ENCODE data around the gene KNSTRN.

KNSTRN gene

GRCh38 chr15:40399370-40399769 is 16.8 kb downstream of the KNSTRN start:
- H3K4me1 ChIP-seq (ENCODE audit: control insufficient read depth, insufficient read depth, low read length): no peaks in the 10 kb centered on the region
- 94 to 95% methylated on average over 7 of the region's 7 CpGs for WGBS, 2 experiments
- H3K27me3 ChIP-seq (ENCODE audit: control insufficient read depth, insufficient read depth, low read length, poor library complexity, severe bottlenecking): no peaks in the 10 kb centered on the region

GRCh38 chr15:40405501-40406381 is 23.2 kb downstream of the KNSTRN start, which contains the start of gene IVD:
Gene IVD, plus strand, starts transcription at chr15:40405795. Its CDS starts 33 bp downstream, at chr15:40405828.
- H3K9me3 ChIP-seq (ENCODE audit: control insufficient read depth, low read length): no peaks in the 10 kb centered on the region
- H3K4me1 ChIP-seq (ENCODE audit: control insufficient read depth, insufficient read depth, low read length): peaks cover 10% of the 10 kb centered on the region
- peak within 1 kb of the TSS; percentile 68 for H3K4me3 ChIP-seq (ENCODE audit: insufficient read depth, low read depth, low read length)
- H3K27me3 ChIP-seq (ENCODE audit: control insufficient read depth, insufficient read depth, low read length, poor library complexity, severe bottlenecking): no peaks in the 10 kb centered on the region
- WGBS, 2 experiments: 1% methylated on average over 54 of the region's 54 CpGs
- no peak within 1 kb of the TSS for H3K27ac ChIP-seq (ENCODE audit: insufficient read depth, low read depth, low read length, poor library complexity, severe bottlenecking)
- H3K36me3 ChIP-seq (ENCODE audit: control insufficient read depth, insufficient read depth, low read length): peaks cover 8% of the 10 kb centered on the region

More at GRCh38 chr15:40399370-40399769, 16.8 kb downstream of the KNSTRN start:
- Histone ChIP-seq H3K4me3 (ENCODE audit: insufficient read depth, low read depth, low read length) (no peak overlapping the region), H3K9me3 (ENCODE audit: control insufficient read depth, low read length) (no peaks in the 10 kb centered on the region), H3K36me3 (ENCODE audit: control insufficient read depth, insufficient read depth, low read length) (peaks cover 7% of the 10 kb centered on the region), H3K27ac (ENCODE audit: insufficient read depth, low read depth, low read length, poor library complexity, severe bottlenecking) (no peak overlapping the region)

GRCh38 chr15:40407330-40407990 is 24.9 kb downstream of the KNSTRN start:
- WGBS, 2 experiments: 89 to 93% methylated on average over 8 of the region's 8 CpGs
- no peaks in the 10 kb centered on the region for H3K27me3 ChIP-seq (ENCODE audit: control insufficient read depth, insufficient read depth, low read length, poor library complexity, severe bottlenecking)
- peaks cover 23% of the 10 kb centered on the region for H3K36me3 ChIP-seq (ENCODE audit: control insufficient read depth, insufficient read depth, low read length)
- peaks cover 10% of the 10 kb centered on the region for H3K4me1 ChIP-seq (ENCODE audit: control insufficient read depth, insufficient read depth, low read length)
- H3K4me3 ChIP-seq (ENCODE audit: insufficient read depth, low read depth, low read length): no peak overlapping the region
- H3K27ac ChIP-seq (ENCODE audit: insufficient read depth, low read depth, low read length, poor library complexity, severe bottlenecking): peak overlapping the region; percentile 16
- no peaks in the 10 kb centered on the region for H3K9me3 ChIP-seq (ENCODE audit: control insufficient read depth, low read length)

GRCh38 chr15:40409366-40409765 is 26.8 kb downstream of the KNSTRN start:
- Histone ChIP-seq H3K4me1 (ENCODE audit: control insufficient read depth, insufficient read depth, low read length) (peaks cover 10% of the 10 kb centered on the region), H3K27me3 (ENCODE audit: control insufficient read depth, insufficient read depth, low read length, poor library complexity, severe bottlenecking) (no peaks in the 10 kb centered on the region), H3K36me3 (ENCODE audit: control insufficient read depth, insufficient read depth, low read length) (peaks cover 36% of the 10 kb centered on the region), H3K27ac (ENCODE audit: insufficient read depth, low read depth, low read length, poor library complexity, severe bottlenecking) (no peak overlapping the region), H3K4me3 (ENCODE audit: insufficient read depth, low read depth, low read length) (no peak overlapping the region), H3K9me3 (ENCODE audit: control insufficient read depth, low read length) (no peaks in the 10 kb centered on the region)
- 89 to 95% methylated on average over 3 of the region's 3 CpGs for WGBS, 2 experiments

- Histone ChIP-seq H3K9me3 (ENCODE audit: control insufficient read depth, low read length) (no peaks in the 10 kb centered on the region), H3K4me3 (ENCODE audit: insufficient read depth, low read depth, low read length) (no peak overlapping the region), H3K27ac (ENCODE audit: insufficient read depth, low read depth, low read length, poor library complexity, severe bottlenecking) (no peak overlapping the region), H3K27me3 (ENCODE audit: control insufficient read depth, insufficient read depth, low read length, poor library complexity, severe bottlenecking) (no peaks in the 10 kb centered on the region), H3K4me1 (ENCODE audit: control insufficient read depth, insufficient read depth, low read length) (peaks cover 7% of the 10 kb centered on the region), H3K36me3 (ENCODE audit: control insufficient read depth, insufficient read depth, low read length) (peaks cover 46% of the 10 kb centered on the region)
- WGBS, 2 experiments: 96 to 97% methylated on average over 9 to 11 of the region's 11 CpGs
Observed at GRCh38 chr15:40410476-40410875, 28.0 kb downstream of the KNSTRN start.

- 94 to 95% methylated on average over 7 of the region's 7 CpGs for WGBS, 2 experiments
- H3K9me3 ChIP-seq (ENCODE audit: control insufficient read depth, low read length): no peaks in the 10 kb centered on the region
- no peaks in the 10 kb centered on the region for H3K27me3 ChIP-seq (ENCODE audit: control insufficient read depth, insufficient read depth, low read length, poor library complexity, severe bottlenecking)
- no peak overlapping the region for H3K4me3 ChIP-seq (ENCODE audit: insufficient read depth, low read depth, low read length)
- peaks cover 50% of the 10 kb centered on the region for H3K36me3 ChIP-seq (ENCODE audit: control insufficient read depth, insufficient read depth, low read length)
- H3K4me1 ChIP-seq (ENCODE audit: control insufficient read depth, insufficient read depth, low read length): peaks cover 4% of the 10 kb centered on the region
- no peak overlapping the region for H3K27ac ChIP-seq (ENCODE audit: insufficient read depth, low read depth, low read length, poor library complexity, severe bottlenecking)
Observed at GRCh38 chr15:40412095-40412759, 29.7 kb downstream of the KNSTRN start.

- WGBS, 2 experiments: 93 to 94% methylated on average over 8 to 9 of the region's 9 CpGs
- Histone ChIP-seq H3K9me3 (ENCODE audit: control insufficient read depth, low read length) (no peaks in the 10 kb centered on the region), H3K36me3 (ENCODE audit: control insufficient read depth, insufficient read depth, low read length) (peaks cover 51% of the 10 kb centered on the region), H3K4me1 (ENCODE audit: control insufficient read depth, insufficient read depth, low read length) (no peaks in the 10 kb centered on the region), H3K27me3 (ENCODE audit: control insufficient read depth, insufficient read depth, low read length, poor library complexity, severe bottlenecking) (no peaks in the 10 kb centered on the region), H3K4me3 (ENCODE audit: insufficient read depth, low read depth, low read length) (no peak overlapping the region), H3K27ac (ENCODE audit: insufficient read depth, low read depth, low read length, poor library complexity, severe bottlenecking) (no peak overlapping the region)
Observed at GRCh38 chr15:40413036-40413435, 30.5 kb downstream of the KNSTRN start.

- no peaks in the 10 kb centered on the region for H3K9me3 ChIP-seq (ENCODE audit: control insufficient read depth, low read length)
- H3K27me3 ChIP-seq (ENCODE audit: control insufficient read depth, insufficient read depth, low read length, poor library complexity, severe bottlenecking): no peaks in the 10 kb centered on the region
- H3K4me3 ChIP-seq (ENCODE audit: insufficient read depth, low read depth, low read length): no peak overlapping the region
- peaks cover 56% of the 10 kb centered on the region for H3K36me3 ChIP-seq (ENCODE audit: control insufficient read depth, insufficient read depth, low read length)
- no peaks in the 10 kb centered on the region for H3K4me1 ChIP-seq (ENCODE audit: control insufficient read depth, insufficient read depth, low read length)
- no peak overlapping the region for H3K27ac ChIP-seq (ENCODE audit: insufficient read depth, low read depth, low read length, poor library complexity, severe bottlenecking)
- WGBS, 2 experiments: 91 to 94% methylated on average over 7 of the region's 7 CpGs
Observed at GRCh38 chr15:40414816-40415215, 32.3 kb downstream of the KNSTRN start.

- Histone ChIP-seq H3K27me3 (ENCODE audit: control insufficient read depth, insufficient read depth, low read length, poor library complexity, severe bottlenecking) (no peaks in the 10 kb centered on the region), H3K27ac (ENCODE audit: insufficient read depth, low read depth, low read length, poor library complexity, severe bottlenecking) (no peak overlapping the region), H3K36me3 (ENCODE audit: control insufficient read depth, insufficient read depth, low read length) (peaks cover 54% of the 10 kb centered on the region), H3K9me3 (ENCODE audit: control insufficient read depth, low read length) (no peaks in the 10 kb centered on the region), H3K4me3 (ENCODE audit: insufficient read depth, low read depth, low read length) (no peak overlapping the region), H3K4me1 (ENCODE audit: control insufficient read depth, insufficient read depth, low read length) (no peaks in the 10 kb centered on the region)
- WGBS, 2 experiments: 93 to 94% methylated on average over 10 of the region's 10 CpGs
Observed at GRCh38 chr15:40415226-40415625, 32.7 kb downstream of the KNSTRN start.

GRCh38 chr15:40416056-40416455 is 33.5 kb downstream of the KNSTRN start:
- WGBS, 2 experiments: 94 to 95% methylated on average over 14 of the region's 14 CpGs
- H3K36me3 ChIP-seq (ENCODE audit: control insufficient read depth, insufficient read depth, low read length): peaks cover 46% of the 10 kb centered on the region
- no peak overlapping the region for H3K4me3 ChIP-seq (ENCODE audit: insufficient read depth, low read depth, low read length)
- no peak overlapping the region for H3K27ac ChIP-seq (ENCODE audit: insufficient read depth, low read depth, low read length, poor library complexity, severe bottlenecking)
- H3K27me3 ChIP-seq (ENCODE audit: control insufficient read depth, insufficient read depth, low read length, poor library complexity, severe bottlenecking): no peaks in the 10 kb centered on the region
- no peaks in the 10 kb centered on the region for H3K4me1 ChIP-seq (ENCODE audit: control insufficient read depth, insufficient read depth, low read length)
- H3K9me3 ChIP-seq (ENCODE audit: control insufficient read depth, low read length): no peaks in the 10 kb centered on the region
